ENCODE measurements around the gene SPG21. TPM values are rescaled to one million over a fixed set of nuclear protein-coding genes. Genes with fewer than 3 reads are reported as not detected.

The SPG21 gene
- total RNA-seq, 1 experiment from 2014 or later = 66.6 TPM

DNA sequence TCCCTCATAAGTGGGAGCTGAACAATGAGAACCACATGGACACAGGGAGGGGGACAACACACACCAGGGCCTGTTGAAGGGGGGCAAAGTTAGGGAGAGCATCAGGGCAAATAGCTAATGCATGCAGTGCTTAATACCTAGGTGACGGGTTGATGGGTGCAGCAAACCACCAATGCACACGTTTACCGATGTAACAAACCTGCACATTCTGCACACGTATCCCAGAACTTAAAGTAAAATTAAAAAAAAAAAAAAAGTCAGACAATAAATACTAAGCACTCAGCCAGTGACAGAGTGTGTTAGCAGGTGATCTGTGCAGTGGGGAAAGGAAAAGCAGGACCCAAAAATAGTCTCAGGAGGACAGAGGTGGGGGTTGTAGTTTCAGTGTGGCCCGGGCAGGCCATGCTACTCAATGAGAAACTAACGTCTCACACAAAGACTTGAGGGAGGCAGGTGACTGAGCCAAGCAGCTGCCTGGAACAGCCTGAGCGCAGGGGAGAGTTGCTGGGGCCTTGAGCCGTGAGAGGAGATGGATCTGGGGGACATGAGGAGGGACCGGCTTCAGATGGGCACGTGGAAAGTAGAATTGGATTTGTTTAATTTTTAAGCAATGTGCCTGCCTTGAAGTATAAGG, 59.6 kb downstream of the SPG21 start:
- no peak overlapping the region for H2AFZ ChIP-seq (ENCODE audit: low read length)
- H4K5ac ChIP-seq (ENCODE audit: insufficient read length, low read depth, low read length) = no peak overlapping the region
- H3K9me3 Mint-ChIP-seq = no peaks in the 10 kb centered on the region
- no peak overlapping the region for H3K9ac ChIP-seq (ENCODE audit: extremely low read depth, insufficient read length, low read length)
- no peak overlapping the region for H3K23ac ChIP-seq (ENCODE audit: insufficient read length, low read depth, low read length)
- no peak for DNase-seq
- no peak overlapping the region; a peak in 1 of 5 replicates for H3K4me3 Mint-ChIP-seq
- H3K4me1 ChIP-seq (ENCODE audit: insufficient read depth, low read length) = no peaks in the 10 kb centered on the region
- H3T11ph ChIP-seq (ENCODE audit: low read length) = no peak overlapping the region
- TF ChIP-seq, protein P1, sequence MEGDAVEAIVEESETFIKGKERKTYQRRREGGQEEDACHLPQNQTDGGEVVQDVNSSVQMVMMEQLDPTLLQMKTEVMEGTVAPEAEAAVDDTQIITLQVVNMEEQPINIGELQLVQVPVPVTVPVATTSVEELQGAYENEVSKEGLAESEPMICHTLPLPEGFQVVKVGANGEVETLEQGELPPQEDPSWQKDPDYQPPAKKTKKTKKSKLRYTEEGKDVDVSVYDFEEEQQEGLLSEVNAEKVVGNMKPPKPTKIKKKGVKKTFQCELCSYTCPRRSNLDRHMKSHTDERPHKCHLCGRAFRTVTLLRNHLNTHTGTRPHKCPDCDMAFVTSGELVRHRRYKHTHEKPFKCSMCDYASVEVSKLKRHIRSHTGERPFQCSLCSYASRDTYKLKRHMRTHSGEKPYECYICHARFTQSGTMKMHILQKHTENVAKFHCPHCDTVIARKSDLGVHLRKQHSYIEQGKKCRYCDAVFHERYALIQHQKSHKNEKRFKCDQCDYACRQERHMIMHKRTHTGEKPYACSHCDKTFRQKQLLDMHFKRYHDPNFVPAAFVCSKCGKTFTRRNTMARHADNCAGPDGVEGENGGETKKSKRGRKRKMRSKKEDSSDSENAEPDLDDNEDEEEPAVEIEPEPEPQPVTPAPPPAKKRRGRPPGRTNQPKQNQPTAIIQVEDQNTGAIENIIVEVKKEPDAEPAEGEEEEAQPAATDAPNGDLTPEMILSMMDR (conservative IDR thresholded peaks at IDR 0.05) = no peak
- no peaks in the 10 kb centered on the region for H3K79me2 ChIP-seq (ENCODE audit: insufficient read depth, low read length)
- H3K4ac ChIP-seq (ENCODE audit: low read depth, low read length) = no peak overlapping the region
- H2BK20ac ChIP-seq (ENCODE audit: low read depth, low read length, poor library complexity, severe bottlenecking) = no peak overlapping the region
- no peak overlapping the region for H2BK15ac ChIP-seq (ENCODE audit: low read depth, low read length)
- WGBS (ENCODE audit: extremely low coverage, insufficient read length, low lambda C conversion rate) = no CpG with 5 or more reads among the region's 10 CpGs
- H3K18ac ChIP-seq (ENCODE audit: insufficient read length, low read depth, low read length) = no peak overlapping the region
- no peak overlapping the region for H3K14ac ChIP-seq (ENCODE audit: insufficient read depth, low read length)
- no peak overlapping the region for H4K91ac ChIP-seq (ENCODE audit: insufficient read length, low read depth, low read length)
- H4K20me1 ChIP-seq (ENCODE audit: control insufficient read depth, insufficient read depth, insufficient read length) = no peaks in the 10 kb centered on the region
- H3K27me3 Mint-ChIP-seq (ENCODE audit: low read depth) = no peaks in the 10 kb centered on the region
- H3K27me3 ChIP-seq (ENCODE audit: insufficient read depth, low read length) = no peaks in the 10 kb centered on the region
- no peak overlapping the region for H3K27ac ChIP-seq (ENCODE audit: insufficient read length, low read depth, low read length)
- H3K9me3 ChIP-seq (ENCODE audit: control insufficient read depth, low read depth, low read length) = no peaks in the 10 kb centered on the region
- H3K23me2 ChIP-seq (ENCODE audit: insufficient read length, low read depth, low read length, poor library complexity, severe bottlenecking) = no peaks in the 10 kb centered on the region
- no peak overlapping the region for H4K8ac ChIP-seq (replicated peaks; ENCODE audit: insufficient read length, low read depth, low read length)
- peaks cover 5 to 11% (median 10%) of the 10 kb centered on the region in 3 experiments; a peak in 6 of 7 replicates for H3K36me3 Mint-ChIP-seq (ENCODE audit: insufficient read depth in 1 of 3, low read depth in 3 of 3)
- no peak overlapping the region for H2BK120ac ChIP-seq (ENCODE audit: low read depth, low read length, poor library complexity, severe bottlenecking)
- H3K79me1 ChIP-seq (ENCODE audit: insufficient read depth, low read depth, low read length, poor library complexity, severe bottlenecking) = no peaks in the 10 kb centered on the region
- no peak overlapping the region for H3K4me2 ChIP-seq (ENCODE audit: insufficient read depth, insufficient read length, low read length)
- H2BK5ac ChIP-seq (ENCODE audit: insufficient read length, low read length) = no peak overlapping the region
- H2AK5ac ChIP-seq (ENCODE audit: insufficient read length, low read length) = no peak overlapping the region
- H3K56ac ChIP-seq (ENCODE audit: insufficient read length, low read depth, low read length) = no peak overlapping the region
- H3K4me1 Mint-ChIP-seq = peaks cover 2 to 3% of the 10 kb centered on the region in 2 experiments; a peak in 3 of 4 replicates
- no peak overlapping the region for H2BK12ac ChIP-seq (ENCODE audit: insufficient read length, low read depth, low read length)
- H3K27ac Mint-ChIP-seq = peak overlapping the region in 2 of 3 experiments; percentile 35 to 65; a peak in 3 of 7 replicates
